ENCODE results near the gene KRT77.

The KRT77 gene

GRCh38 chr12:52703878-52704277, 554 bp upstream of the KRT77 start:
- Histone ChIP-seq H3F3A (ENCODE audit: insufficient read depth, low read length) (no peaks in the 10 kb centered on the region), H3K4me3 (ENCODE audit: low read length) (no peak overlapping the region), H3K9me2 (replicated peaks; ENCODE audit: insufficient read depth, low read length) (no peaks in the 10 kb centered on the region), H3K9ac (ENCODE audit: low read length) (no peak overlapping the region), H4K20me1 (ENCODE audit: insufficient read depth, low read length) (no peaks in the 10 kb centered on the region), H2AFZ (ENCODE audit: low read length) (no peak overlapping the region), H3K27me3 (replicated peaks; ENCODE audit: insufficient read depth, low read length) (peaks cover 80% of the 10 kb centered on the region), H3K4me1 (ENCODE audit: low read length) (no peaks in the 10 kb centered on the region), H3K27ac (ENCODE audit: low read length) (no peak overlapping the region), H3K79me2 (ENCODE audit: low read length) (no peaks in the 10 kb centered on the region), H3K36me3 (replicated peaks; ENCODE audit: insufficient read depth, low read length) (no peaks in the 10 kb centered on the region), H3K9me3 (replicated peaks; ENCODE audit: insufficient read depth, low read length) (no peaks in the 10 kb centered on the region), H3K4me2 (ENCODE audit: low read depth, low read length) (no peak overlapping the region)
- DNase-seq = no peak
- no peak for TF ChIP-seq EZH2phosphoT487 (IDR thresholded peaks at IDR 0.05; ENCODE audit: low read length)
- no peak for TF ChIP-seq EZH2 (optimal IDR thresholded peaks at IDR 0.05; ENCODE audit: low read depth, low read length)
- TF ChIP-seq CTCF (IDR thresholded peaks at IDR 0.05; ENCODE audit: low read length) = no peak

- DNase-seq = no peak
- Histone ChIP-seq H2AFZ (ENCODE audit: low read length) (no peak overlapping the region), H3K79me2 (ENCODE audit: low read length) (no peaks in the 10 kb centered on the region), H3K4me1 (ENCODE audit: low read length) (no peaks in the 10 kb centered on the region), H3K27ac (ENCODE audit: low read length) (no peak overlapping the region), H3K9me2 (replicated peaks; ENCODE audit: insufficient read depth, low read length) (no peaks in the 10 kb centered on the region), H3K9ac (ENCODE audit: low read length) (no peak overlapping the region), H4K20me1 (ENCODE audit: insufficient read depth, low read length) (no peaks in the 10 kb centered on the region), H3K27me3 (replicated peaks; ENCODE audit: insufficient read depth, low read length) (peaks cover 80% of the 10 kb centered on the region), H3K9me3 (replicated peaks; ENCODE audit: insufficient read depth, low read length) (no peaks in the 10 kb centered on the region), H3K4me2 (ENCODE audit: low read depth, low read length) (no peak overlapping the region), H3K4me3 (ENCODE audit: low read length) (no peak overlapping the region), H3F3A (ENCODE audit: insufficient read depth, low read length) (no peaks in the 10 kb centered on the region), H3K36me3 (replicated peaks; ENCODE audit: insufficient read depth, low read length) (no peaks in the 10 kb centered on the region)
- TF ChIP-seq EZH2phosphoT487 (IDR thresholded peaks at IDR 0.05; ENCODE audit: low read length) (no peak), CTCF (IDR thresholded peaks at IDR 0.05; ENCODE audit: low read length) (no peak), EZH2 (optimal IDR thresholded peaks at IDR 0.05; ENCODE audit: low read depth, low read length) (no peak)
Observed at GRCh38 chr12:52702338-52702737, 986 bp downstream of the KRT77 start.

- Histone ChIP-seq H4K20me1 (ENCODE audit: insufficient read depth, low read length) (no peaks in the 10 kb centered on the region), H3K27me3 (replicated peaks; ENCODE audit: insufficient read depth, low read length) (peaks cover 83% of the 10 kb centered on the region), H3K4me1 (ENCODE audit: low read length) (no peaks in the 10 kb centered on the region), H3K36me3 (replicated peaks; ENCODE audit: insufficient read depth, low read length) (no peaks in the 10 kb centered on the region), H3F3A (ENCODE audit: insufficient read depth, low read length) (no peaks in the 10 kb centered on the region), H3K9me3 (replicated peaks; ENCODE audit: insufficient read depth, low read length) (no peaks in the 10 kb centered on the region), H3K27ac (ENCODE audit: low read length) (no peak overlapping the region), H3K4me3 (ENCODE audit: low read length) (no peak overlapping the region), H3K9ac (ENCODE audit: low read length) (no peak overlapping the region), H3K9me2 (replicated peaks; ENCODE audit: insufficient read depth, low read length) (no peaks in the 10 kb centered on the region), H3K79me2 (ENCODE audit: low read length) (no peaks in the 10 kb centered on the region), H2AFZ (ENCODE audit: low read length) (no peak overlapping the region), H3K4me2 (ENCODE audit: low read depth, low read length) (no peak overlapping the region)
- TF ChIP-seq EZH2phosphoT487 (IDR thresholded peaks at IDR 0.05; ENCODE audit: low read length) = no peak
- no peak for TF ChIP-seq EZH2 (optimal IDR thresholded peaks at IDR 0.05; ENCODE audit: low read depth, low read length)
- no peak for TF ChIP-seq CTCF (IDR thresholded peaks at IDR 0.05; ENCODE audit: low read length)
- no peak for DNase-seq
Observed at GRCh38 chr12:52701281-52701680, 2.0 kb downstream of the KRT77 start.
